Activated B cell treated with CpG ODN at 0.5 μM for 24 hours (primary cell): Measurements from ENCODE around the gene DSCAML1. TPM values are rescaled to one million over a fixed set of nuclear protein-coding genes. Genes with fewer than 3 reads are reported as not detected.

Experiments
- ATAC-seq: fragments of 200-7000 bp; cut with Tn5 transposase; one replicate; pipeline ENCODE4 v1.10.0; 2021; ENCODE audit warnings: low read depth, mild to moderate bottlenecking, moderate library complexity
- CTCF ChIA-PET: fragments of 350-600 bp; sonication (Branson Sonifier 250); formaldehyde crosslinking; loops from one replicate; lab custom pipeline; 2021; ENCODE audit warnings: antibody characterized with exemption; lab: Charles Lee
- POLR2A ChIA-PET: fragments of 350-600 bp; sonication (Branson Sonifier 250); formaldehyde crosslinking; loops from one replicate; lab custom pipeline; 2021; ENCODE audit warnings: antibody characterized with exemption; lab: Charles Lee
- DNase-seq: peaks from one replicate; pipeline ENCODE4 v3.0.0; 2022
- H3K27ac Mint-ChIP-seq: one replicate; pipeline ENCODE4 v1.8.0; 2020; ENCODE audit warnings: mixed read lengths
- H3K27me3 Mint-ChIP-seq: one replicate; pipeline ENCODE4 v1.8.0; 2021; ENCODE audit warnings: mixed read lengths
- H3K36me3 Mint-ChIP-seq: one replicate; pipeline ENCODE4 v1.8.0; 2021; ENCODE audit warnings: low read depth, mixed read lengths
- H3K4me1 Mint-ChIP-seq: one replicate; pipeline ENCODE4 v1.8.0; 2021; ENCODE audit warnings: mixed read lengths
- H3K4me3 Mint-ChIP-seq: one replicate; pipeline ENCODE4 v1.8.0; 2020; ENCODE audit warnings: mild to moderate bottlenecking, mixed read lengths
- H3K9me3 Mint-ChIP-seq: one replicate; pipeline ENCODE4 v1.8.0; 2020; ENCODE audit warnings: mixed read lengths
- CTCF ChIP-seq: fragments of 200-600 bp; IDR thresholded peaks from one replicate; pipeline ENCODE4 v1.8.0; 2022; ENCODE audit warnings: antibody characterized with exemption, mild to moderate bottlenecking
- intact Hi-C: fragments of 100-400 bp; cut with micrococcal nuclease; formaldehyde crosslinking; loops from one replicate; pipeline ENCODE4 v1.15.1; 2024
- total RNA-seq: library from RNA; stranded (reverse); gene quantifications from 2 replicates; pipeline ENCODE4 v1.2.3, GENCODE V29; 2022

DSCAML1 gene
- total RNA-seq, 1 donor from 2014 or later: 3.6 TPM

GRCh38 chr11:117799634-117800033 is 2.6 kb upstream of the DSCAML1 start:
- no peak overlapping the region for H3K4me3 Mint-ChIP-seq
- no peak for ATAC-seq
- DNase-seq: no peak
- H3K36me3 Mint-ChIP-seq: no peaks in the 10 kb centered on the region
- ChIA-PET POLR2A (no interaction called here), CTCF (interaction anchor here (1.1 kb wide), 1 partner anchor 8 kb away, joined by 3 read pairs; no protein-coding TSS in a partner anchor)
- H3K27ac Mint-ChIP-seq: no peak overlapping the region
- peaks cover 18% of the 10 kb centered on the region for H3K4me1 Mint-ChIP-seq
- TF ChIP-seq CTCF: no peak
- intact Hi-C loops: no loop called here
- H3K27me3 Mint-ChIP-seq: peaks cover 19% of the 10 kb centered on the region
- H3K9me3 Mint-ChIP-seq: no peaks in the 10 kb centered on the region

- H3K27ac Mint-ChIP-seq: no peak overlapping the region
- peaks cover 46% of the 10 kb centered on the region for H3K27me3 Mint-ChIP-seq
- CTCF ChIA-PET: no interaction called here
- no peaks in the 10 kb centered on the region for H3K9me3 Mint-ChIP-seq
- DNase-seq (no peak), ATAC-seq (no peak)
- H3K36me3 Mint-ChIP-seq: no peaks in the 10 kb centered on the region
- TF ChIP-seq CTCF: no peak
- H3K4me3 Mint-ChIP-seq: peak overlapping the region; percentile 35
- peaks cover 18% of the 10 kb centered on the region for H3K4me1 Mint-ChIP-seq
- POLR2A ChIA-PET: no interaction called here
- intact Hi-C loops: no loop called here
These were observed 552 bp downstream of the DSCAML1 start for GRCh38 chr11:117796456-117796871.

- TF ChIP-seq CTCF: no peak
- ChIA-PET POLR2A (no interaction called here), CTCF (no interaction called here)
- Mint-ChIP-seq H3K27ac (no peak overlapping the region), H3K27me3 (peaks cover 47% of the 10 kb centered on the region), H3K9me3 (no peaks in the 10 kb centered on the region), H3K36me3 (no peaks in the 10 kb centered on the region), H3K4me1 (peaks cover 18% of the 10 kb centered on the region), H3K4me3 (peak overlapping the region; percentile 35)
- intact Hi-C loops: no loop called here
- ATAC-seq (no peak), DNase-seq (no peak)
These were observed 1.2 kb downstream of the DSCAML1 start for GRCh38 chr11:117795638-117796455.

GRCh38 chr11:117794772-117795629 is 2.0 kb downstream of the DSCAML1 start:
- ChIA-PET POLR2A (no interaction called here), CTCF (no interaction called here)
- Mint-ChIP-seq H3K4me1 (peaks cover 18% of the 10 kb centered on the region), H3K27me3 (peaks cover 50% of the 10 kb centered on the region), H3K36me3 (no peaks in the 10 kb centered on the region), H3K9me3 (no peaks in the 10 kb centered on the region), H3K27ac (no peak overlapping the region), H3K4me3 (no peak overlapping the region)
- DNase-seq (no peak), ATAC-seq (no peak)
- intact Hi-C loops: no loop called here
- TF ChIP-seq CTCF: no peak

GRCh38 chr11:117794135-117794534 is 2.9 kb downstream of the DSCAML1 start:
- H3K27me3 Mint-ChIP-seq: peaks cover 52% of the 10 kb centered on the region
- intact Hi-C loops: no loop called here
- ChIA-PET CTCF (no interaction called here), POLR2A (no interaction called here)
- no peaks in the 10 kb centered on the region for H3K9me3 Mint-ChIP-seq
- H3K36me3 Mint-ChIP-seq: no peaks in the 10 kb centered on the region
- no peak overlapping the region for H3K4me3 Mint-ChIP-seq
- no peak for TF ChIP-seq CTCF
- DNase-seq: no peak
- no peak for ATAC-seq
- no peak overlapping the region for H3K27ac Mint-ChIP-seq
- peaks cover 18% of the 10 kb centered on the region for H3K4me1 Mint-ChIP-seq
